Thoracic aorta (tissue), 2 donors: Measurements from ENCODE around the gene FAM240A. TPM values are rescaled to one million over a fixed set of nuclear protein-coding genes. Genes with fewer than 3 reads are reported as not detected.

Experiments used
- ATAC-seq: fragments of 150-250 bp; one replicate; pipeline ENCODE4 v1.8.0; 2017; ENCODE audit warnings: low read depth; ENCODE audit not compliant: insufficient number of reproducible peaks, low FRiP score
- DNase-seq: peaks from one replicate; pipeline ENCODE4 v3.0.0-alpha.2; 2020; ENCODE audit warnings: low spot score
- H3K27ac ChIP-seq, 2 donors: fragments of 200-600 bp; sonication (generic); 1 replicate in 1 of 2; 2 replicates in 1 of 2; pipeline ENCODE4 v1.5.1; 2016; ENCODE audit warnings: mild to moderate bottlenecking in 2 of 2, moderate library complexity in 2 of 2
- H3K27me3 ChIP-seq: fragments of 200-600 bp; sonication (generic); replicated peaks from 2 replicates; pipeline ENCODE4 v1.6.0; 2016; ENCODE audit warnings: mild to moderate bottlenecking; ENCODE audit not compliant: insufficient read depth
- H3K36me3 ChIP-seq: fragments of 200-600 bp; sonication (generic); one replicate; pipeline ENCODE4 v1.5.1; 2016
- H3K4me1 ChIP-seq, 2 donors: fragments of 200-600 bp; sonication (generic); 1 replicate in 1 of 2; 2 replicates in 1 of 2; pipeline versions ENCODE4 v1.5.1 to v1.6.0; 2016; ENCODE audit warnings: low read depth in 2 of 2, mild to moderate bottlenecking in 1 of 2; ENCODE audit not compliant: control insufficient read depth in 1 of 2
- H3K4me3 ChIP-seq: fragments of 200-600 bp; sonication (generic); 2 replicates; pipeline ENCODE4 v1.5.1; 2016; ENCODE audit warnings: mild to moderate bottlenecking
- H3K9me3 ChIP-seq: fragments of 200-600 bp; sonication (generic); 2 replicates; pipeline ENCODE4 v1.5.1; 2016
- CTCF ChIP-seq: fragments of 200-600 bp; sonication (generic); IDR thresholded peaks from one replicate; pipeline ENCODE4 v1.5.1; 2019; ENCODE audit warnings: antibody characterized with exemption
- total RNA-seq, 2 donors: library from RNA; depleted of rRNA; stranded (reverse); fragments of >200 nt; gene quantifications; one replicate each; pipeline versions ENCODE4 v1.1.0 to v1.2.3, GENCODE V29; 2016

Gene FAM240A
- total RNA-seq, 2 donors from 2014 or later: not detected

GRCh38 chr3:46571684-46572083, 40.6 kb upstream of the FAM240A start:
- no peak for ATAC-seq
- no peak for TF ChIP-seq CTCF
- Histone ChIP-seq H3K4me3 (no peak overlapping the region), H3K27me3 (no peaks in the 10 kb centered on the region), H3K27ac (no peak overlapping the region), H3K4me1 (peaks cover 0 to under 1% of the 10 kb centered on the region in 2 donors), H3K36me3 (no peaks in the 10 kb centered on the region), H3K9me3 (no peaks in the 10 kb centered on the region)
- DNase-seq: no peak

DNA sequence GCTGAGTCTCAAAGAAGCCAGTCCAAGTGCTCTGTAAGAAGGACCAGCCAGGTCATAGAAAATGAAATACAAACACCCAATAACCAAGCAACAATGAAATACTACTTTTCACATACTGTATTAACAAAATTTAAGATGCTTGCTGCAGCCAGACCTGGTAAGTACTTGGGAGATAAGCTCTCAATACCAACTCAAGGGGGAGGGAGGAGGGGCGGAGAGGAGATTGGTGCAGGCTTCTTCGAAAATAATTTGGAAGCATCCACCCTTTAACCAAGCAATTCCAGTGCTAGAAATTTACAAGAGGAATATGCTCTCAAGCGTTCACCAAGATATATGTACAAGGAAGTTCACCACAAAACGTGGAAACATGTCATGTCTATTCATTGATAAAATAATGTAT, 38.6 kb upstream of the FAM240A start:
- no peaks in the 10 kb centered on the region for H3K36me3 ChIP-seq
- H3K9me3 ChIP-seq: no peaks in the 10 kb centered on the region
- no peak overlapping the region for H3K4me3 ChIP-seq
- ATAC-seq (no peak), DNase-seq (no peak)
- H3K27ac ChIP-seq: no peak overlapping the region
- no peaks in the 10 kb centered on the region for H3K27me3 ChIP-seq
- no peaks in the 10 kb centered on the region for H3K4me1 ChIP-seq
- TF ChIP-seq CTCF: no peak

DNA sequence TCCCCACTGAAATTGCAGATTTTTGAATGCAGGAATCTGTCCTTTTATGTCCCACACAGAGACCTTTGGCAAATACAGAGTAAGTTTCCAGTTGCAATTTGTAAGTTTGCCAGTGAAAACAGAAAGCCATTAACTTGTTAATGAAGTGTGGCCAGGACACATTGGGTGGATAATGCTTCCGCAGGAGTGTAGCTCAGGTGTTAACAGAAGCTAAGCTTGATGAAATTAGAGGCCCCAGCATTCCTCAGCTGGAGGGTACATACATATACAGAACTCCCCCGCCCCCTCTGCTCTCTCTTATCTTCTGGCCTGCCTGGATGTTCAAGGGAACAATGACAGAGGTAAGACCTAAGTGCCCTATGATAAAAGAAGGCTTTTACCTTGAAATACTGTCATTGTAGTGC, 38.1 kb upstream of the FAM240A start:
- ATAC-seq: no peak

DNA sequence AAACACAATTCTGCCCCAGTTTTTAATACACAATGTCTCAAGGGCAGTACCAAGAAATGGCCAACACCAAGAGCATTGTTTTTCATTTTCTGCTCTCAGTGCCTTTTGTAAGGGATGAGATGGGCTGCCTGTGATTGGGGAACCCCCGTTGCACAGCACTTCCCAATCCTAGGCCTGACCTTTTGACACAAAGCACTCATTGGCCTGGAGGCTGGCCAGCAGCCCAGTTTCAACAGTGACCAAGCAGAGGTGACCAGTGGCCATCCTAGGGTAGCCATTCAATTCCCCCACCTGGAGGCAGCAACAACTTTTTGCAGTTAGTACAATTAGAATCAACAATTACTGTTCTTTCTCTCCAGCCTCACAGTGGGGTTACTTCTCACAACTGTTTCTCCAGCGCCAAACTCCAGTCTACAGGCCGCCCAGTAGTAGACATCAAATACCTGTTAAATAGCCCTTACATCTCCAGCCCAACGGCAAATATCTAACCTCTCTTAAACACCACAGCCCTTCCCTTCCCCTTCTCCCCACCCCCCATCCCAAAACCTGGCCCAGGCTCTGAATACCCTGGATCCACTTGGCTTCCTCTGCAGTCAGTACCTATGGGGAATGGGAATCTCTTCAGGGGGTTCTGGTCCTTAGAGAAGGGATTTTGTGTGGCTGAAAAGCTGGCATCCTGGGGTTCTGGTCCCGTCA, 37.3 kb upstream of the FAM240A start:
- DNase-seq (no peak), ATAC-seq (no peak)
- no peaks in the 10 kb centered on the region for H3K9me3 ChIP-seq
- no peak for TF ChIP-seq CTCF
- H3K4me1 ChIP-seq: no peaks in the 10 kb centered on the region
- no peaks in the 10 kb centered on the region for H3K36me3 ChIP-seq
- no peaks in the 10 kb centered on the region for H3K27me3 ChIP-seq
- no peak overlapping the region for H3K4me3 ChIP-seq
- H3K27ac ChIP-seq: no peak overlapping the region

More for the DNA sequence above, 38.1 kb upstream of the FAM240A start:
- Histone ChIP-seq H3K36me3 (no peaks in the 10 kb centered on the region), H3K27me3 (no peaks in the 10 kb centered on the region), H3K4me3 (no peak overlapping the region), H3K9me3 (no peaks in the 10 kb centered on the region), H3K4me1 (no peaks in the 10 kb centered on the region), H3K27ac (no peak overlapping the region)
- no peak for DNase-seq
- no peak for TF ChIP-seq CTCF

- H3K9me3 ChIP-seq: no peaks in the 10 kb centered on the region
- ATAC-seq: no peak
- H3K4me1 ChIP-seq: no peaks in the 10 kb centered on the region
- no peak overlapping the region for H3K4me3 ChIP-seq
- no peaks in the 10 kb centered on the region for H3K36me3 ChIP-seq
- no peak for DNase-seq
- H3K27me3 ChIP-seq: no peaks in the 10 kb centered on the region
- no peak overlapping the region for H3K27ac ChIP-seq
- no peak for TF ChIP-seq CTCF
Measured at GRCh38 chr3:46575577-46576222, 36.6 kb upstream of the FAM240A start.
